GM12872 (cell line): ENCODE measurements around the gene ULK3.

Experiments
- CTCF ChIP-seq: IDR thresholded peaks from 3 replicates; pipeline ENCODE4 v1.5.1; 2011; ENCODE audit warnings: low read depth, mild to moderate bottlenecking, low read length, moderate library complexity; ENCODE audit not compliant: insufficient read depth

ULK3 gene

GRCh38 chr15:74817370-74817737, 25.6 kb downstream of the ULK3 start:
- TF ChIP-seq CTCF = no peak

- TF ChIP-seq CTCF = no peak
These were observed 26.2 kb downstream of the ULK3 start for GRCh38 chr15:74816624-74817369.

GRCh38 chr15:74815961-74816360, 27.0 kb downstream of the ULK3 start:
- TF ChIP-seq CTCF = no peak

- no peak for TF ChIP-seq CTCF
These were observed 27.6 kb downstream of the ULK3 start for GRCh38 chr15:74815121-74815934.

- no peak for TF ChIP-seq CTCF
These were observed 30.4 kb downstream of the ULK3 start, which contains the start of gene LMAN1L for GRCh38 chr15:74812533-74812932. Gene LMAN1L, plus strand, starts transcription at chr15:74812835. Its CDS starts 20 bp downstream, at chr15:74812855.

GRCh38 chr15:74809956-74810355, 33.0 kb downstream of the ULK3 start:
- no peak for TF ChIP-seq CTCF

- TF ChIP-seq CTCF = no peak
These were observed 33.7 kb downstream of the ULK3 start for GRCh38 chr15:74809242-74809641.
